HG03280 (cell line): ENCODE results near the gene TRMT112.

Experiments used
- ATAC-seq: cut with Tn5 transposase; IDR thresholded peaks from one replicate; pipeline ENCODE4 v1.9.1; 2021; ENCODE audit warnings: mild to moderate bottlenecking, moderate library complexity; ENCODE audit not compliant: unreplicated experiment

TRMT112 gene

DNA sequence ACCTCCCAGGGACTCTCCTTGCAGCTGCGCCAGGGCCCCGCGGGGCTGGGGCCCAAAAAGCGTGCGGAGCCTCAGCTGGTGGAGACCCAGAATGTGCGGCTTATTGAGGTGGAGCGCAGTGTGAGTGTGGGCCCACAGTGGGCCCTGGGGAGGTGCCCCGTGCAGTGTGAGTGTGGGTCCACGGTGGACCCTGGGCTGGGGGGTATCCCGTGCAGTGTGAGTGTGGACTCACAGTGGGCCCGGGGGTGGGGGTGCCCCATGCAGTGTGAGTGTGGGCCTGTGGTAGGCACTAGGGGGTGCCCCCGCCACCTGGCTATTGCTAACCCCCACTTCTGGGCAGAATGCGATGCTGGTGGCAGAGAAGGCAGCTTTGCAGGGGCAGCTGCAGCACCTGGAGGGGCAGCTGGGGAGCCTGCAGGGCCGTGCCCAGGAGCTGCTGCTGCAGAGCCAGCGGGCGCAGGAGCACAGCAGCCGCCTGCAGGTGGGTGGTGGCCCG lies 33.8 kb upstream of the TRMT112 start:
- no peak for ATAC-seq

DNA sequence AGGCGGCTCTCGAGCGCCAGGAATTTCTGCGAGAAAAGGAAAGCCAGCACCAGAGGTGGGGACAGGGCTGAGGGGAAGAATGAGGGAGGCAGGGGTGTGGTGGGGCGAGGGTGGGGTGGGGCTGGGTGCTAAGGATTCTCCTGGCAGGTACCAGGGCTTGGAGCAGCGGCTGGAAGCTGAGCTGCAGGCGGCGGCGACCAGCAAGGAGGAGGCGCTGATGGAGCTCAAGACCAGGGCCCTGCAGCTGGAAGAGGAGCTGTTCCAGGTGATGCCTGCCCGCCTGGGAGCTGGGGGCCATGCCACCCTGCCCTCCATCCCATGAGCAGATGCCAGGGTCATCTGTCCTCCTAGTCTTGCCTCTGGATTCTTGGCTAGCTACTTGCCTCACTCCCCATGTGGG lies 32.0 kb upstream of the TRMT112 start:
- ATAC-seq = no peak

- no peak for ATAC-seq
Observed at GRCh38 chr11:64349025-64349387, 31.6 kb upstream of the TRMT112 start.

DNA sequence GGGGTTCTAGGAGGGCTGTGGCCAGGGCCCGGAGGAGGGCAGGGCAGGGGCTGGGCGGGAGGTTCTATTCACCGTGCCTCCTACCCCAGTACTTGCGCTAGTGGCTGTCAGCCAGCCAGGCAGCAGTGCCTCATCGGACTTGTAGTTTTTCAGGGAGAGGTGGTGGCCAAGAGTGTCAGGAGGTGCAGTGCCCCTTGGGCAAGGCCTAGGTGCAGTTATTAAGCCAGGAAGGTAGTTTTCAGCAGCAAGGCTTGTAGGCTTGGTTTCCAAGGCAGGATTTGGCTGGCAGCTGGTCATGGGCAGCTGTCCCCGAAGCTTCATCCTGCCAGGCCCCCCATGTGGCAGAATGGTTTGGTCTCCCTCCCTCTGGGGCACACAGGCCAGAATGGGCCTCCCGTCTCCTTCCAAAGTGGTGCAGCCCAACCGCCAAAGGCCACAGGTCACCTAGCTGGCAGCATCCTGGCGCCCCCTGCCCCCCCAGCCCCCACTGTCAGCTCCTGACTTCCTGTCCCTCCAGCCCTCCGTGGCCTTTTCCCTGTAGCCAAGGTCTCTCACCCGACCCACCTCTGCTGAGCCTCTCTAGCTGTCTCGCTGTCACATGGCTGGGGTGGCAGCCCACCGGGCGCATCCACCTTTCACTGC lies 31.1 kb upstream of the TRMT112 start:
- no peak for ATAC-seq

GRCh38 chr11:64347193-64347867 lies 30.0 kb upstream of the TRMT112 start:
- ATAC-seq = no peak

DNA sequence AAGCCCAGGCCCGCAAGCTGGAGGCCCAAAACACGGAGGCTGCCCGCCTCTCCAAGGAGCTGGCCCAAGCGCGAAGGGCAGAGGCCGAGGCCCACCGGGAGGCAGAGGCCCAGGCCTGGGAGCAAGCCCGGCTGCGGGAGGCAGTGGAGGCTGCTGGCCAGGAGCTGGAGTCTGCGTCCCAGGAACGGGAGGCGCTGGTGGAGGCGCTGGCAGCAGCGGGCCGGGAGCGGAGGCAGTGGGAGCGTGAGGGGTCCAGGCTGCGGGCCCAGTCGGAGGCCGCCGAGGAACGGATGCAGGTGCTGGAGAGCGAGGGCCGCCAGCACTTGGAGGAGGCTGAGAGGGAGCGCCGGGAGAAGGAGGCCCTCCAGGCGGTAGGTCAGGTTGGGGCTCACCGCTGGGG lies 27.4 kb upstream of the TRMT112 start:
- ATAC-seq = no peak

- ATAC-seq = no peak
Observed at GRCh38 chr11:64343767-64344559, 26.6 kb upstream of the TRMT112 start.

DNA sequence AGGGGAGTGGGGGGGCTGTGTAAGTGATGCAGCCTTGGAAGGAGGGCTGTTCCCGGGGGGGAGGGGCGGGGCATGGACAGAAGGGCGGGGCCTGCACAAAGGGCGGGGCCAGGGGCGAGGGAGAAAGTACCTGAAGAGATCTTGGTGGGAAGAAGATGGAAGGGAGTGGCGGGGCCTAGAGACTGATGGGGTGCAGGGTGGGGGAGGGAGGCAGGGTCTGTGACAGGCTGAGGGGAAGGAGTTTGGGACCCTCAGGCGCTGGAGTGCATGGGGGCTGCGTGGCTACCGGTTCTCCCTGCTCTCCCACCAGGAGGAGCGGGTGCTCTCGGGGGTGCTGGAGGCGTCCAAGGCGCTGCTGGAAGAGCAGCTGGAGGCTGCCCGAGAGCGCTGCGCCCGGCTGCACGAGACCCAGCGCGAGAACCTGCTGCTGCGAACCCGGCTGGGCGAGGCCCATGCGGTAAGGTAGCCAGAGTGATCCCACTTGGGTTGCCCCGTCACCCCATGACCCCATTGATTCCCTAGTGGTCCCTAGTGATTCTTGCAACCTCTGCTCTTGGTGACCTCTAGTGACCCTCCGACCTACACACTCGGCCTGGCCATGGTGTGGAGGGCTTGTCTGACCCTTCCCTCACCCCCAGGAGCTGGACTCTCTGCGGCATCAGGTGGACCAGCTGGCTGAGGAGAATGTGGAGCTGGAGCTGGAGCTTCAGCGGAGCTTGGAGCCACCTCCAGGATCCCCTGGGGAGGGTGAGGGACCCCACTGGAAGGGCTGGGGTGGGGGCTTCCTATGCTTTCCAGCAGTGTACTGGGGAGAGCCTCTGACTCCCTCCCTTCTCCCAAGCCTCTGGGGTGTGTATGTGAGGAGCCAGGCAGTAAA lies 25.7 kb upstream of the TRMT112 start:
- ATAC-seq = no peak

DNA sequence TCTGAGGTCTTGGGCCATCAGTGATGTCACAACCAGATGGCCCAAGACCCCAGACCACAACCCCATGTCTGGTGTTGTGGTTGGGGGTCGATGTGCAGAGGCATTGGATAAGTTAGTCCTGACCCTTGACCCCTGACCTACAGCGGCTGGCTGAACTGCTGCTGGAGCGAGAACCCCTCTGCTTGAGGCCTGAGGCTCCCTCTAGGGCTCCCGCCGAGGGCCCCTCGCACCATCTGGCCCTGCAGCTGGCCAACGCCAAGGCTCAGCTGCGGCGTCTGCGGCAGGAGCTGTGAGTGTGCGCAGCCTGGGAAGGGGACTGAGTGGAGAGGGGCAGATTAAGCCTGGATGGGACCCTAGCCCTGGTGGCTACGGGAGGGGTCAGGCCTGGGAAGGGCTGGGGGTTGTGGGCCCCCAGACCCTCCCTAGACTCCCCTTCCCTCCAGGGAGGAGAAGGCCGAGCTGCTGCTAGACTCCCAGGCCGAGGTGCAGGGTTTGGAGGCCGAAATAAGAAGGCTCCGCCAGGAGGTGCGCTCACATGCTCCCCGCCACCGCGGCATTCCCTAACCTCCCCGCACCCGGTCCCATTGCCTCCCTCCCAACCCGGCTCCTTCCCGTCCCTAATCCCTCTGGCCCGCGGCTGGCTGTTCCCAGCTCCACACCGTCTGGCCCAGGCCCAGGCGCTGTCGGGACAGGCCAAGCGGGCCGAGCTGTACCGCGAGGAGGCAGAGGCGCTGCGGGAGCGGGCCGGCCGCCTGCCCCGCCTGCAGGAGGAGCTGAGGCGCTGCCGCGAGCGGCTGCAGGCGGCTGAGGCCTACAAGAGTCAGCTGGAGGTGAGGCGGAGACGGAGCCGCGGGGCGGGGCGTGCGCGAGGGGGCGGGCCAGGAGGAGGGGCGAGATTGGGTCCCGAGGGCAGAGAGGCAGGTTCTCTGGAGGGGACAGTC lies 24.8 kb upstream of the TRMT112 start:
- ATAC-seq = peak; percentile 50

DNA sequence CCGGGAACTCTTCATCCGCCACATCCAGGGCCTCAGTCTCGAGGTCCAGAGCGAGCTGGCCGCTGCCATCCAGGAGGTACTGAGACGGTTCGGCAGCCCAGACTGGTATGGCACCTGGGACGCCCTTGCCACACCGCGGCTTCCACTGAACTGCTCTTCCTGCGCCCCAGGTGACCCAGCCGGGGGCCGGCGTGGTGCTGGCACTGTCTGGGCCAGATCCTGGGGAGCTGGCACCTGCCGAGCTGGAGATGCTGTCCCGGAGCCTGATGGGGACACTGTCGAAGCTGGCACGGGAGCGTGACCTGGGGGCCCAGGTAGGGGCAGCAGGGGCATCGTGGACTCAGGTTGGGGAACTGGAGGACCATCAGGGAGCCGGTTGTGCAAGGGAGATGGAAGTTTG lies 24.1 kb upstream of the TRMT112 start:
- no peak for ATAC-seq

DNA sequence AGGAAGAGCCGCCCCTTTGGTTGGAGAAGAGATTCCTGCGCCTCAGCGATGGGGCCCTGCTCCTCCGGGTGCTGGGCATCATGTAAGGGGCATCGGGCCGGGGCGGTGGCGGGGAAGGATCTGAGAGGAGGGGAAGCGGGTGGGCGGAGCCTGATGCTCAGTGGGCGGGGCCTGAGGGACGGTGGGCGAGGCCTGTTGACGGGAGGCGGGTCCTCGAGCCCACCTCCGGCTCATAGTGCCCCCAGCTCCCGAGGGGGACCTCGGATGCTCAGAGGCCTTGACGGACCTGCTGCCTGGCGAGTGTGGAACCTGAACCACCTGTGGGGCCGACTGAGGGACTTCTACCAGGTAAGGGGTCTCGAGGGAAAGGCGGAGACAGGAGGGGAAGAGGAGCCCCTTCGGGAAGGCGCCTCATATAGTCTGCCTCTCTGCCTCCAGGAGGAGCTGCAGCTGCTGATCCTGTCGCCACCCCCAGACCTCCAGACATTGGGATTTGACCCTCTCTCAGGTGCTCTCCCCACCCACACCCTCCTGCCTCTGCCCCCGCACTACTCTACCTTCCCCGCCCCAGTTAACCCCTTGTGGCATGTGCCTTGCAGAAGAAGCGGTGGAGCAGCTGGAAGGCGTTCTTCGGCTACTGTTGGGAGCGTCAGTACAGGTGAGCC lies 23.4 kb upstream of the TRMT112 start:
- peak; percentile 44 for ATAC-seq

DNA sequence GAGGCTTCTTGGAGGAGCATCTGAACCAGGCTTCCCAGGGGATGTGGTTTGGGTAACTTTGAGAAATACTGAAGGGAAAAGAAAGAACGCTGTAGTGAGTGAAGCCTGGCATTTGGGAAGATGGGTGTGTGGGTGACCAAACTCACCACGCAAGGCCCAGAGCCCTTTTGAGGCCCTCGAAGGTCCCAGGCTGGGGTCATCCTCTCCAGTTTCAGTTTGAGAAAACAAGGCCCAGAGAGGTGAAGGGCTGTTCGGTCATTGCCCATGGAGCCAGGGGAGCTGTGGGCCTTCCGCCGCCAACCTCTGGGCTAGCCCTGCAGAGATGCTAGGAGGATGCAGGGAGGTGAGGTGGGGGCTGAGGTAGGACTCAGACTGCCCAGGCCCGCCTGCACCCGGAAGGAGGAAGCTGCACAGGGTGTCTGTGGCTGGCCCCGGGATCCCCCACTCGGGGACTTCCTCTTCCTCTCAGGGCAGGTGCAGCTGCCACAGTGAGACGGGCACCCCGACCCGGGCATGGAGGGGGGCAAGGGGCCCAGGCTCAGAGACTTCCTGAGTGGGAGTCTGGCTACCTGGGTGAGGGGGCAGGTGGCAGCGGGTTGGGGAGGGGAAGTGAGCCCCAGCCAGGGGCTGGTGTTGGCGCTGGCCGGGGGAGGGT lies 22.5 kb upstream of the TRMT112 start, which contains the start of gene CCDC88B:
Gene CCDC88B (plus strand): TSS at position 451 of the 655 bp plus-strand sequence. CDS start 63 bp downstream, at position 514.
- peak; percentile 51 for ATAC-seq

DNA sequence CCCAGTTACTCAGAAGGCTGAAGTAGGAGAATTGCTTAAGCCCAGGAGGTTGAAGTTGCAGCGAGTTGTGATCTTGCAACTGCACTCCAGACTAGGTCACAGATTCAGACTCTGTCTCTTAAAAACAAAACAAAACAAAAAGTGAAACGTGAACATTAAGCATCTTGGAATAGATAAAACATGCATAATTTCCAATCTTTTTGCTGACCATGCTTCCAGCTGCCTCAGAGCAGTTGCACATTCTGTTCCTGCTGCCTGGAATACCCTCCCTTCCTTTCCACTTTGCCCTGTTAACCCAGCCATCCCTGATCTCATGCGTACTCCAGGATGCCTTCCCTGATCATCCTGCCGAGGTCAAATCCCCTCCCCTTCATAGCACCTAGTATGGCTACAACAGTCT lies 21.9 kb upstream of the TRMT112 start:
- ATAC-seq = no peak

DNA sequence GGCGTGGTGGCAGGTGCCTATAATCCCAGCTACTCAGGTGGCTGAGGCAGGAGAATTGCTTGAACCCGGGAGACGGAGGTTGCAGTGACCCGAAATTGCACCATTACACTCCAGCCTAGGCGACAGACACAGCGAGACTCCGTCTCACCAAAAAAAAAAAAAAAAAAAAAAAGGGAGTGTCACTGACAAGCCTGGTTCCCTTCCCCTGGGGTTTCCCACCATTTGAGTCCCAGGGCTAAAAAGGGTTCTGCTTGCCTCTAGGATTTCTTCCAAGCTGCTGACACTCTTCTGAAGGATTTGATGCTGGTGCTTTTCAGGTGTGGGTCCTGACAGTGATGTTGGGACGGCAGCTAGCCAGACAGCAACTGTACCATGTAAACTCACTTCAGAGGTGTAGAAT lies 21.4 kb upstream of the TRMT112 start:
- no peak for ATAC-seq

DNA sequence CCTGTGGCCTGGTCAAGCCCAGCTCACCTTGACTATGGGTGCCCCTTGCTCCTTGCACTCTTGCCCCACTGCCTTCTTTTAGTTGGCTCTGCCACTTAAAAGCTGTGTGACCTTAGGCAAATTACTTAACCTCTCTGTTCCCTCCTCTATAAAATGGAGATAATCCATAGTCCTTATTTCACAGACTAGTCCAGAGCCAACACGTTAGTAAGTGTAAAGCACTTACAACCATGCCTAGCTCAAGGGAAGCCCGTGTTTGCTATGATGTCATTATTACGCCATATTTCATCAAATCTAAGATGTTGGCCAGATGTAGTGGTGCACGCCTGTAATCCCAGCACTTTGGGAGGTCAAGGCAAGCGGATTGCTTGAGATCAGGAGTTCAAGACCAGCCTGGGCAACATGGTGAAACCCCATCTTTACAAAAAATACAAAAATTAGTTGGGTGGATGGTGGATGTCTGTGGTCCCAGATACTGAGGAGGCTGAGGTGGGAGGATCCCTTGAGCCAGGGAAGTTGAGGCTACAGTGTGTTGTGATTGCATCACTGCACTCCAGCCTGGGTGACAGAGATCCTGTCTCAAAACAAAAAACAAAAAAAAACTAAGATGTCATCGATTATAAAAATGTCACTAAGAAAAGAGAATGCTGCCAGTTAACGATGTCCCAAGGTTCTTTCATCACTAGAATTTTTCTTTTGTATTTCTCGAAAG lies 20.3 kb upstream of the TRMT112 start:
- ATAC-seq = no peak

DNA sequence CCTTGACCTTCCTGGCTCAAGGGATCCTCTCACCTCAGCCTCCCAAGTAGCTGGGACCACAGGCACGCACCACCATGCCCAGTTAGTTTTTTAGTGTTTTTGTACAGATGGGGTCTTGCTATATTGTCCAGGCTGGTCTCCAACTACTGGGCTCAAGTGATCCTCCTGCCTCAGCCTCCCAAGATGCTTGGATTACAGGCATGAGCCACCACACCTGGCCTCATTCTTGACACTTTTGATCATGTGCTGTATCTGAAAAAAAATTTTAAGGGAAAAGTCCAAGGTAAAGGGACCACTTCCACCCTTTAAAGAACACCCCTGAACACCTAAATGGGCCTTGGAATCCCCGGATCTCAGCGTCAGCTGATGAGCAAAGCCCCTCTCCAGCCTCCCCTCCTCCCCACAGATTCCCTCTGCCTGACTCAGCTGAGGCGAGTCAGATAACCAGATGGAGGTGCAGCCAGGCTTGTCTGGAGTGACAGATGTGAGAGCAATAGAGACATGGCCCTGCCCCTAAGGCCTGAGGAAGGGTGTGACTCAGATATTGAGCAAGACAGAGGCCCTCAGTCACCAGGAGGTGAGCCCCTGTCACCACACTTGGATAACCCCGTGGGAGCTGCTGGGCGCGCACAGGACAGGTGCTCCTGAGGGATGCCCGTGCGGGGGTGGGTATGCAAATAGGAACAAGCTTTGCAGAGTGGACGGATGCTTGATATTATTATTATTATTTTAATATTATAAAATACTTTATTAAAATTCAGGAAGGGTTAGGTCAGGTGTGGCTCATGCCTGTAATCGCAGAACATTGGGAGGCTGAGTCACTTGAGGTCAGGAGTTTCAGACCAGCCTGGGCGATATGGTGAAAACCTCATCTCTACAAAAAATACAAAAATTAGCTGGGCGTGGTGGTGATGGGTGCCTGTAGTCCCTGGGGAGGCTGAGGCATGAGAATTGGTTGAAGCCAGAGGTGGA lies 17.7 kb upstream of the TRMT112 start:
- peak; percentile 72 for ATAC-seq

GRCh38 chr11:64333556-64333955 lies 16.2 kb upstream of the TRMT112 start:
- no peak for ATAC-seq
